ENCODE measurements around the gene HIGD1C.
A peak's percentile ranks its signal among the peaks of the same experiment; 100 is the strongest.
"Not testable (repeated sequence)": the region's sequence is repeated elsewhere in the genome, so short reads cannot be mapped to it uniquely, and the experiment has no call there.

The HIGD1C gene

GRCh38 chr12:51009056-51009440, 56.7 kb downstream of the HIGD1C start:
- H3K9ac ChIP-seq (ENCODE audit: low read depth, low read length) = peak overlapping the region; percentile 19
- no peaks in the 10 kb centered on the region for H3K27me3 ChIP-seq (ENCODE audit: insufficient read depth, low read length)
- H3K27ac ChIP-seq (ENCODE audit: low read length) = no peak overlapping the region
- peaks cover 30% of the 10 kb centered on the region for H3K36me3 ChIP-seq (ENCODE audit: insufficient read depth, low read depth, low read length)
- no peak overlapping the region for H3K4me3 ChIP-seq (ENCODE audit: low read length)
- H3K9me3 ChIP-seq (ENCODE audit: insufficient read depth, low read depth, low read length) = no peaks in the 10 kb centered on the region
- H3K4me1 ChIP-seq (ENCODE audit: insufficient read depth, low read length) = peaks cover 11% of the 10 kb centered on the region; the same call in 1 of the 2 replicates

DNA sequence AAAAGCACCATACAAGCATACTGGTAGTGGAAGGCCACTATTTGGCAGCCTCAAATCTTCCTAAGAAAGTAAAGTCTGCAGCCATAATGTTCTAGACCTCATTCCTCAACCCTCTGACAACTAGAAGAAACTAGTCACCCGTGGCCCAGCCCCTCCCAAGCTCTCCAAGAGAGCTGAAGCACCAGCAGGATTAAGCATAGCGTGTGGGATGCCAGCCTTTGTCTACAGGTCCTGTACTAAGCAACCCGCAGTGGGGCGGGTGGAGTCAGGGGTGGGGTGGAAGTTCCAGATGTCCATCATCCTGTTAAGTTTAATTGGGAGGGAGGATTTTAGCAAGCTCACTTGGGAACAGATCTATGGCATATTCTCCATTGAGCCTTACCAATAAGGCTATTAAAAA, 59.6 kb downstream of the HIGD1C start:
- H3K4me1 ChIP-seq (ENCODE audit: insufficient read depth, low read length) = peaks cover 6% of the 10 kb centered on the region; the same call in 1 of the 2 replicates
- H3K9me3 ChIP-seq (ENCODE audit: insufficient read depth, low read depth, low read length) = no peaks in the 10 kb centered on the region
- H3K9ac ChIP-seq (ENCODE audit: low read depth, low read length) = no peak overlapping the region
- H3K27ac ChIP-seq (ENCODE audit: low read length) = no peak overlapping the region
- H3K4me3 ChIP-seq (ENCODE audit: low read length) = no peak overlapping the region
- H3K27me3 ChIP-seq (ENCODE audit: insufficient read depth, low read length) = no peaks in the 10 kb centered on the region
- peaks cover 12% of the 10 kb centered on the region; the same call in 1 of the 2 replicates for H3K36me3 ChIP-seq (ENCODE audit: insufficient read depth, low read depth, low read length)

- Histone ChIP-seq H3K9me3 (ENCODE audit: insufficient read depth, low read depth, low read length) (no peaks in the 10 kb centered on the region), H3K27me3 (ENCODE audit: insufficient read depth, low read length) (no peaks in the 10 kb centered on the region), H3K4me3 (ENCODE audit: low read length) (no peak overlapping the region), H3K27ac (ENCODE audit: low read length) (no peak overlapping the region), H3K9ac (ENCODE audit: low read depth, low read length) (no peak overlapping the region), H3K36me3 (ENCODE audit: insufficient read depth, low read depth, low read length) (peaks cover 4% of the 10 kb centered on the region; the same call in 1 of the 2 replicates), H3K4me1 (ENCODE audit: insufficient read depth, low read length) (peaks cover 6% of the 10 kb centered on the region; the same call in 1 of the 2 replicates)
Measured at GRCh38 chr12:51012570-51013236, 60.4 kb downstream of the HIGD1C start.

DNA sequence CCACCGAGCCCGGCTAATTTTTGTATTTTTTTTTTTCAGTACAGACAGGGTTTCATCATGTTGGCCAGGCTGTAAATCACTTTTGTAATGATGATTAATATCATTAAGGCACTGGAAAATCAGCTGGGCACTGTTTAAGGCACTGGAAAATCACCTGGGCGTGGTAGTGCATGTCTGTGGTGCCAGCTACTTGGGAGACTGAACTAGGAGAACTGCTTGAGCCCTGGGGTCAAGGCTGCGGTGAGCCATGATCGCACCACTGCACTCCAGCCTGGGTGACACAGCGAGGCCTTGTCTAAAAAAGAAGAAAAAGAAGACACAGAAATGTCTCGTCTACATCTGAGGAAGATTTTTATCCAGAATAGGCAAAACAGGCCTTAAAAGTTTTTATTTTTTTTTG, 61.1 kb downstream of the HIGD1C start:
- H3K4me1 ChIP-seq (ENCODE audit: insufficient read depth, low read length) = peaks cover 6% of the 10 kb centered on the region; the same call in 1 of the 2 replicates
- no peak overlapping the region for H3K9ac ChIP-seq (ENCODE audit: low read depth, low read length)

GRCh38 chr12:51014467-51014866, 62.1 kb downstream of the HIGD1C start:
- not testable (repeated sequence) for H3K4me1 ChIP-seq (ENCODE audit: insufficient read depth, low read length); H3K4me3 ChIP-seq (ENCODE audit: low read length); H3K27ac ChIP-seq (ENCODE audit: low read length); H3K9ac ChIP-seq (ENCODE audit: low read depth, low read length); H3K9me3 ChIP-seq (ENCODE audit: insufficient read depth, low read depth, low read length); H3K27me3 ChIP-seq (ENCODE audit: insufficient read depth, low read length); H3K36me3 ChIP-seq (ENCODE audit: insufficient read depth, low read depth, low read length)

More for the DNA sequence above, 61.1 kb downstream of the HIGD1C start:
- H3K4me3 ChIP-seq (ENCODE audit: low read length) = no peak overlapping the region
- H3K36me3 ChIP-seq (ENCODE audit: insufficient read depth, low read depth, low read length) = no peaks in the 10 kb centered on the region
- H3K27me3 ChIP-seq (ENCODE audit: insufficient read depth, low read length) = no peaks in the 10 kb centered on the region
- no peaks in the 10 kb centered on the region for H3K9me3 ChIP-seq (ENCODE audit: insufficient read depth, low read depth, low read length)
- no peak overlapping the region for H3K27ac ChIP-seq (ENCODE audit: low read length)

DNA sequence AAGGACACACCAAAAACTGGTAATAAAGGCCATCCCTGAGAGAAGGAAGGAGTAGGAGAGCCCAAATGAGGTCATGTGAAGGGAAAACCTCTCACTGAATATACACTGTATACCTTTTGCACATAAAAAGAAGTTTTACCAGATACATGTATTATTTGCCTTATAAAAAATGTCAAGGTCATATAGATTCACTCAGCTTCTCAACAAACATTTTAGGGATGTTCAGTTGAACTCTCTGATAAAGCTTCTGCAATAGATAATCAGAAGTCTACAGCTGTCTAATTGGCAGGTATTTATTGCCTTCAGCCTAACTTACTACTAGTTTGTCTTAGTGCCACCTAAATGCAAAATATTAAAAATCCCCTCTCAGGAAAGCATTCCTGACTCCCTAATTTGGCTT, 65.1 kb downstream of the HIGD1C start:
- Histone ChIP-seq H3K4me1 (ENCODE audit: insufficient read depth, low read length) (no peaks in the 10 kb centered on the region), H3K27me3 (ENCODE audit: insufficient read depth, low read length) (no peaks in the 10 kb centered on the region), H3K36me3 (ENCODE audit: insufficient read depth, low read depth, low read length) (no peaks in the 10 kb centered on the region), H3K9me3 (ENCODE audit: insufficient read depth, low read depth, low read length) (no peaks in the 10 kb centered on the region), H3K9ac (ENCODE audit: low read depth, low read length) (no peak overlapping the region), H3K4me3 (ENCODE audit: low read length) (no peak overlapping the region), H3K27ac (ENCODE audit: low read length) (no peak overlapping the region)

DNA sequence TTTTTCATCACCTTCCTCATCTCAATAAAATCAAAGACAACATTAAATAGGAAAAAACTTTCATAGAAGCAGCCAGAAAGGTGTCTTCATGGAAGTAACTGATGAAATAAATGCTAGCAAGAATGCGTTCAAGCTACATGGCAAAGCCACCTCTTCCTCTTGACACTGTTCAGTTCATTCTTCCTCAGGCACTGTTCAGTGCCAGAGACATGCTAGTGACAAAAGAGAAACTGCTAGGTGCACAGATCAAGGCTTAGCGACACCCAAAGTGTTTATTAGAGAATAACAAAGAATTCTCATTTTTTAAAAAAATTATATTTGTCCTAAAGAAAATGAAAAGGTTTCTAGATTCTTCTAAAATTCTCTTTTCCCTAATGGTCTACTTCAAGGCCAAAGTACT, 66.6 kb downstream of the HIGD1C start:
- H3K27ac ChIP-seq (ENCODE audit: low read length) = no peak overlapping the region
- no peaks in the 10 kb centered on the region for H3K9me3 ChIP-seq (ENCODE audit: insufficient read depth, low read depth, low read length)
- no peaks in the 10 kb centered on the region for H3K27me3 ChIP-seq (ENCODE audit: insufficient read depth, low read length)
- no peak overlapping the region for H3K9ac ChIP-seq (ENCODE audit: low read depth, low read length)
- H3K4me3 ChIP-seq (ENCODE audit: low read length) = no peak overlapping the region
- no peaks in the 10 kb centered on the region for H3K36me3 ChIP-seq (ENCODE audit: insufficient read depth, low read depth, low read length)
- no peaks in the 10 kb centered on the region; the same call in none of the 2 replicates for H3K4me1 ChIP-seq (ENCODE audit: insufficient read depth, low read length)

- Histone ChIP-seq H3K27ac (ENCODE audit: low read length) (no peak overlapping the region), H3K27me3 (ENCODE audit: insufficient read depth, low read length) (no peaks in the 10 kb centered on the region), H3K4me3 (ENCODE audit: low read length) (no peak overlapping the region), H3K9me3 (ENCODE audit: insufficient read depth, low read depth, low read length) (no peaks in the 10 kb centered on the region), H3K36me3 (ENCODE audit: insufficient read depth, low read depth, low read length) (no peaks in the 10 kb centered on the region), H3K9ac (ENCODE audit: low read depth, low read length) (no peak overlapping the region), H3K4me1 (ENCODE audit: insufficient read depth, low read length) (no peaks in the 10 kb centered on the region; the same call in none of the 2 replicates)
Measured at GRCh38 chr12:51019927-51020326, 67.6 kb downstream of the HIGD1C start.

Measured in iPS-20b (cell line).